ENCODE data around the gene SMIM20. TPM values are rescaled to one million over a fixed set of nuclear protein-coding genes. Genes with fewer than 3 reads are reported as not detected.

Gene SMIM20
- polyA plus RNA-seq, 12 donors = 29.0 to 61.4 (median 45.5) TPM; not detected in 1

- DNase-seq = no peak
Observed at GRCh38 chr4:25922812-25923369, 8.9 kb downstream of the SMIM20 start.

GRCh38 chr4:25923745-25924144 is 9.7 kb downstream of the SMIM20 start:
- DNase-seq = no peak

- DNase-seq = peak; percentile 27
Observed at GRCh38 chr4:25925486-25926201, 11.6 kb downstream of the SMIM20 start.

- no peak for DNase-seq
Observed at GRCh38 chr4:25926462-25926861, 12.4 kb downstream of the SMIM20 start.

GRCh38 chr4:25927361-25928195 is 13.6 kb downstream of the SMIM20 start:
- no peak for DNase-seq

- peak; percentile 16 for DNase-seq
Observed at GRCh38 chr4:25928379-25929297, 14.6 kb downstream of the SMIM20 start.

GRCh38 chr4:25929298-25929686 is 15.3 kb downstream of the SMIM20 start:
- DNase-seq = no peak

DNA sequence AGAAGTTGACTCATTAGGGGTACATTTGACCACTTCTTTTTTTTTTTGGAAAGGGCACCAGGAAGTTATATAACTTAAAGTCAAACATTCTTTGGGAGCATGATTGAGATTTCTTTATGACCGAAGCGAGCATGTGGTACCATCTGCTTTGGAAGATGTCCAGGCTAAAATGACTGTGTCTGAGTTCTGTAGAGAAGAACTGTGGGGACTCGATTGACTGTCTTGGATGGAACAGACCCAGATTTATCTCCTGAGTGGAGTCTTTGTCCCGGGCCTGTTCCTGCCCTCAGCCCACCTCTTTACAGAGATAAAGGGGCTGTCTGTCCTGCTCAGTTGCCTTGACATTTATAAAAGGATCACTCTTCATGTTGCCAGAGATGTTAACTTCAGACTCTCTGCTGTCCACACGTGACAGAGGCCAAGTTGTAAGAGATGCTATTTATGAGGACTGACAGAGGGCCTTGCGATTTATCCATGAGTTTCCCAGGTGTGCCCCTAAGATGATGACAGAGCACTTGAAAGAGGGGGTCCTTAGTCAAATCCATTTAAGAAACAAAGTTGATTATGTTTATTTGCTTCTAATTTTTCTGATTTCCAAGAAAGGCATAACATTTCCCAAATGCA is 16.8 kb downstream of the SMIM20 start:
- DNase-seq = no peak

DNA sequence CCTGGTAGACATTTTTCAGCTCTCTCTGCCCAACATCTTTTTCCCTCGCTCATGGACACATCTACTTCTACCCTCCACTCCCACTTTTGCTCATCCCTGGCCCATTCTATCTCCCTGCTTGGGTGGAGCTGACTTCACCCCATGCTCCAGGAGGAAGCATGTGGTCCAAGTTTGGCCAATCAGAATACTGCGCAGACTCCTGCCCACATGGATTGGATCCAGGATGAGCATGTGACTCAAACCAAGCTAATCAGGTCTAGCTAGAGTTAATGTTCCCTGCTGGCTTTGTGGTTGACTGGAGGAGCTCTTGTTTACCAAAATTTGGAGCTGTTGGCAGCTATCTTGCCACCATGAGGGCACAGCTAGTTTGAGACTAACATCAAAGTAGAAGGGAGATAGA is 22.7 kb downstream of the SMIM20 start:
- no peak for DNase-seq

- DNase-seq = peak; percentile 25
Observed at GRCh38 chr4:25937801-25938200, 23.8 kb downstream of the SMIM20 start.

GRCh38 chr4:25938366-25938765 is 24.3 kb downstream of the SMIM20 start:
- DNase-seq = peak; percentile 51

GRCh38 chr4:25938787-25939186 is 24.8 kb downstream of the SMIM20 start:
- peak; percentile 23 for DNase-seq

- DNase-seq = no peak
Observed at GRCh38 chr4:25939330-25939729, 25.3 kb downstream of the SMIM20 start.

GRCh38 chr4:25941457-25942221 is 27.6 kb downstream of the SMIM20 start:
- no peak for DNase-seq

DNA sequence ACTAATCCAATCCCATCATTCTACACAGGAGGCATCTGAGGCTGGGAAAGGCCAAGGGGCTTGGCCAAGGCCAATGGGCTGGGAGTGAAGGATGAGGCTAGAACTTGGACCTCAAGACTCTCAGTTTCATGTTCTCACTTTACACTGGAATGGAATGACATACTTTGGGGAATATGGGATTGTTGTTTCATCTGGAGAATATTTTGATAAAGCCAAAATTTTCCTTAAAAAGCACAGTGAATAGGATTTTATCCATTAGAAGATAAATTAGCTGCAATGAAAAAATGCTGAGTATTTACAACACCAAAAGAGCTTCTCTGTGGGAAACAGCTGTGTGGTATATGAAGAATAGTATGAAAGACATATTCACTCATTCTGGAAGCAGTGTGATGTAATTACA is 29.3 kb downstream of the SMIM20 start:
- DNase-seq = peak; percentile 61

DNA sequence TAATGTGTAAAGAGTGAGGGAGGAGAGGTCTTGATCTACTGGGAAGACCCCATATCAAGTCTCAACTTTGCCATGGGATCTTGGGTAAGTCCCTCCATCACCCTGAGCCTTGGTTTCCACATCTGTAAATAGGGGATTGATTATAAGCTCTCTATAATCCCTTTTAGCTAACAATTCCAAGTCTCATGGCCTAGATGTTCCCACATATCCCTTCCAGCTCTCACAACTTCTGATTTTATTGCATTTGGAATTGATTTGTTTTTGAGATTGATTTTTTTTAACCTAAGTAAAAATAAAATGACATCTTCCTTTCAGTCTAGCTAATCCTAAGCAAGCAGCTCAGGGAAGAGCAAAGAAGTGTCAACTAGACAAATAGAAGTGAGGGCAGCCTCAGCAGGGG is 29.8 kb downstream of the SMIM20 start:
- no peak for DNase-seq

- no peak for DNase-seq
Observed at GRCh38 chr4:25948051-25948450, 34.0 kb downstream of the SMIM20 start.

DNA sequence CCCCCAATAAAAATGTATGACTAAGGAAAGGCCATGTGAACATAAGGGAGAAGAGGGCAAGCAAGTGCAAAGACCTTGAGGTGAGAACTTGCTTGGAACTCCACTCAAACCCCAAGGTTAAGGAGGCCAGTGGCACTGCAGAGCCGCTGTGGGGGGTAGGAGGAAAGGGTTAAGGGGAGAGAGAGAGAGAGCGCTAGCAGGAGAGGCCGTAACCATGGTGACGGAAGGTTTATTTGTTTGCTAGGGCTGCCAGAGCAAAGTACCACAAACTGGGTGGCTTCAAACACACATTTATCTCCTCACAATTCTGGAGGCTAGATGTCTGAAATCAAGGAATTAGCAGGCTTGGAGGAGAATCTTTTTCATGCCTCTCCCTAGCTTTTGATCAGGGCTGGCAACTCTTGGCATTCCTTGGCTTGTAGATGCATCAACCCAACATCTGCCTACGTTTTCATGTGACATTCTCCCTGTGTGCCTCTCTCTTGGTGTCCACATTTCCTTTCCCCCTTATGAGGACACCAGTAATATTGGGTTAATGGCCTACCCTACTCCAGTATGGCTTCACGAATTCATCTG is 35.2 kb downstream of the SMIM20 start:
- DNase-seq = no peak

- no peak for DNase-seq
Observed at GRCh38 chr4:25949994-25950393, 36.0 kb downstream of the SMIM20 start.

Data from muscle of arm (tissue), 12 donors.